GM15510 (cell line): ENCODE data around the gene ARHGAP28.

Experiments used
- POLR2A ChIP-seq: IDR thresholded peaks from 3 replicates; pipeline ENCODE4 v1.6.1; 2011; ENCODE audit warnings: borderline replicate concordance; ENCODE audit not compliant: insufficient read length; ENCODE audit errors: extremely low read depth

Gene ARHGAP28

DNA sequence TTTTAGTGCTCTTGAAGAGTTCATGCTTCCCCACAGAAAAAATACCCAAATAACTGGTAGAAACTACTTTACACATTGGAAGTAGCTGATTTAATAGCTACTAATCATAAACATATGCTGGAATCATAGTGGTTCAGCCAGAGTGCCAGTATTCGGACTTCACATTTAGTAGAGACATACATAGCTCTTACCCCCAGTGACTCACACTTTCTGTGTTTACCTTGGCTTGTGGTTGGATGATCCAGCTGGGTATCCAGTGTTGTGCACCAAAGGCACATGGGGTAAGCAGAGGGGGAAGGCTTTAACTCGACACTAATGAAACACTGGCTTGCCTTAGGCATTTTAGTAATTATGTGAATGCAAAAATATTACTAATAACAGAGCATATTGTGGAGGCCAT is 18.1 kb downstream of the ARHGAP28 start:
- no peak for TF ChIP-seq POLR2A

- TF ChIP-seq POLR2A, result no peak
Observed at GRCh38 chr18:6748241-6748640, 18.7 kb downstream of the ARHGAP28 start.

- TF ChIP-seq POLR2A, result no peak
Observed at GRCh38 chr18:6750411-6750810, 20.9 kb downstream of the ARHGAP28 start.

- no peak for TF ChIP-seq POLR2A
Observed at GRCh38 chr18:6751222-6751621, 21.7 kb downstream of the ARHGAP28 start.

DNA sequence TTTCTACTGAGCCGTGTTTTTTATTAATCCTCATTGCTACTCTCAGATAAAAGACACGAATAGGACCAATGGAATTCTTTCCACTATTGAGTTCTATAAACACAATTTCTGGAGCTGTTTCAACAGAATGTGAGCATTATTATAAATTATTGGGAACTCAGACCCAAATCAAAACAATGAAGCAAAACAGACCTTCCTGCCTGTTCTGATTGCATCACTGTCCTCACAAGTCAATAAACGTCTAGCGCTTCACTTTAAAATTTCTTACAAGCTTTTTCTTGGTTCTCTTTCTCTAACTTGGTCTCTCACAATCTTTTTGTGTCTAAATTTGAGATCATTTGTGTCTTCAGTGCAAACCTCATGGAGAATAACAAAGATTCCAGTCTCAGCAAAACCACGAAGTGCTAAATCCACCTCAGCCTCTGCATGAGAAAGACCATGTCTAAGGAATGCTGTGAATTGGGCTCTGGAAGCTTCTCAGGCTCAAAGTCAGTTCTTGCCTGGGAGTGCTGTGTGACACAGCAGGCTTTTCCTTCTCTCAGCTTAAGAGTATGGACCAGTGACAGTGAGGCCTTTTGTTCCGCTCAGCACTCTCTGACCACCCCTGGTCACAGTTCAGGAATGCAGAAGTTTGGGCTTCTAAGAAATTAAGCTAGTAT is 22.8 kb downstream of the ARHGAP28 start:
- no peak for TF ChIP-seq POLR2A

DNA sequence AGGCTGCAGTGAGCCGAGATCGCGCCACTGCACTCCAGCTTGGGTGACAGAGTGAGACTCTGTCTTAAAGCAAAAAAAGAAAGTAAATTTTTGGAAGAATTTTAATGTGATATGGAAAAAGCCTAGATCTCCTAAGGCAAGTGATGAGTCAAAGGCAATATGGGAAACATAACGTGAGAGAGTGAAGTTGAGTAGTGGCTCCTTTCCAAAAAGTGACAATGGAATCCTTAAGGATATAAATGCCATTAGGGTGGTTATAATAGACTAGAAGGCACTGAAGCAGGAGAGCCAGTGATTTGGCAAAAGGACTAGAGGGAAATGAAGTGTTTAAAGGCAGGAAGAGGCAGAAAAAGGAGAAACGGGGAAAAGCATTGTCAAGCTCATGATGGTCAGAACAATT is 25.6 kb downstream of the ARHGAP28 start:
- TF ChIP-seq POLR2A, result no peak

DNA sequence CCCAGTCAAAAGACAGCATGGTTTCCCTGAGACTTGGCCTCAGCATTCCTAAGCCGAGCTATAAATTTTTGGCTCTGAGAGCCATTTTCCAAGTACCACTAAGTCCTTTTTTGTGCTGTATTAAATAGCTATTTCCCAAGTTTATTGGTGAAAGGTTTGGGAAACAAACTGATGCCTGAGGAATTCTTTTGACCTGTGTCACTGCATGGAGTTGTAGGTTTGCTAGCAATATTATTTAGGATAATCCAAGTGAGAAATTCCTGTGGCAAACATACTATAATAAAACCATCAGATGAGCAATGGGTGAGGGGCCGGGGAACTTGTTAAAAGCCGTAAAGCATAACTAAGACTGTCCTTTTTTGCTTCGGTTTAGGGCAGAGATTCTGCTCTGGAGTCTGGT is 28.4 kb downstream of the ARHGAP28 start:
- no peak for TF ChIP-seq POLR2A

GRCh38 chr18:6759579-6759978 is 30.1 kb downstream of the ARHGAP28 start:
- no peak for TF ChIP-seq POLR2A

DNA sequence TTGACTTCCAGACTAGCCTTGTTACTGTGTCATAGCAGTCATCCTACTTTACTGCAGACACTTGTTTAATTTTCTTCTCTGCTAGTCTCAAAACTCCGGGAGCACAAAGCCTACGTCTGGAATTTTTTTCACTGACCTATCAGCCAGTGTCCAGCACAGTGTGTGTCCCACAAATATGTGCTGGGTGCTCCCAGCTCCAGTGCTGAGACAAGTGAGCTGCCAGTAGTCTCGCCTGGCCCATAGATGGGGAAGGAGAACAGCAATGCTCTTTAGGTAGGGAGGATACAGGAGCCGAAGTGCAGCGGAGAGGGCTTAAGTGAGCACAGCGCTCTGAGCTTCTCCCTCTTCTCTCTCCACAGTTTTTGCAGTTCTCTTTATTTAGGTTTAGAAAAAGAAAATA is 34.0 kb downstream of the ARHGAP28 start:
- TF ChIP-seq POLR2A, result no peak

GRCh38 chr18:6764382-6764781 is 34.9 kb downstream of the ARHGAP28 start:
- no peak for TF ChIP-seq POLR2A

DNA sequence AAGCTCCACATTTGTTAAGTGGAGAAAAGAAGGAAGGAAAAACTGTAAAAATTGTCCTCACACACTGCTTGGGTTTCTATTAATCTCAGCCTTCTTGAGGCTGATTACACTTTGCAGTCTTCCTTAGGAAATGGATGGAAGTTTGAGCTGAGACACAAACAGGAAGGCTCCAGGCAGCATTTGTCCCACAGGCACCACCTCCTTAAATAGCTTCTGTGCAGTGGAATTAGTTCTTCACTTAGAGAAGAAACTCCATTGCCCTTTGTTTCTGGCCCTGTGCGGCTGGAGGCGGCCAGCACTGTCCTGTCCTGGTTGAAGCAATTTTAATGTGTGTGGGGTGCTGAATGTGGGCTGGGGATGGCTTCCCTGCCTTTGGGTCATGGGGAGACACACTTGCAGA is 44.3 kb downstream of the ARHGAP28 start:
- TF ChIP-seq POLR2A, result no peak

- no peak for TF ChIP-seq POLR2A
Observed at GRCh38 chr18:6775237-6775636, 45.7 kb downstream of the ARHGAP28 start.

DNA sequence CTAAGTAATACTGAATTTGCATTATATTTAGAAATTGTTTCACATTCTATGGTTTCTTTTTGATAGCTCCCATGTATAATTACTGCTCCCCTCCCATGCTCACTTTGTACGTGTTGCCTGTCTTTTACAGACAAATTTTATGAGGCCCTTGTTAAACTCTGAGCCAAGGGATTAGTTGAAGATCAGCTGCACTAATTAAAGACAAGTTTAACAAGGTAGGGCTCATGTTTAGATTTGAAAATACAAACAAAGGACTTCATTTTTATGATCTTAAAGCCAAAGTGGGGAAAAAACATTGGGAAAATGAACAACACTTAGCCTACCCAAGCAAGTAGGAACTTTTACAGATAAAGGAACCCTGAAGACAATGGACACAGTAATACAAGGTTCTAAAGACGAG is 46.2 kb downstream of the ARHGAP28 start:
- no peak for TF ChIP-seq POLR2A

DNA sequence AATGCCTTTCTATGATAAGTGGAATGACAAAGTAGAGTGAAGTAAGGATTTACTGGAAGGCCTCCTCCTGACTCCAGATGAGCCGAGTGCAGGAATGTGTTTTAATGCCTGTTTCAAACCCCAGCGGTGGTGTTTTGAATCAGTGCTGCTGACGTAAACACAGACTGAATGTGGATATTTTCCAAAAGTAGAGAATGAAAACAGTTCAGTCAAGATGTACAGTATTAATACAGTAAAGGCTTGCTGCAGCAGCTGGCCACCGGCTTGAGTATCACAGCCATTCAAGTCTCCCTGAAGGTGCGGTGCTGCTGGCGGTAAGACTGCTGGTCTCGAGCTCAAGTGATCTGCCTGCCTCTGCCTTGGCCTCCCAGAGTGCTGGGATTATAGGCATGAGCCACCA is 46.7 kb downstream of the ARHGAP28 start:
- no peak for TF ChIP-seq POLR2A

DNA sequence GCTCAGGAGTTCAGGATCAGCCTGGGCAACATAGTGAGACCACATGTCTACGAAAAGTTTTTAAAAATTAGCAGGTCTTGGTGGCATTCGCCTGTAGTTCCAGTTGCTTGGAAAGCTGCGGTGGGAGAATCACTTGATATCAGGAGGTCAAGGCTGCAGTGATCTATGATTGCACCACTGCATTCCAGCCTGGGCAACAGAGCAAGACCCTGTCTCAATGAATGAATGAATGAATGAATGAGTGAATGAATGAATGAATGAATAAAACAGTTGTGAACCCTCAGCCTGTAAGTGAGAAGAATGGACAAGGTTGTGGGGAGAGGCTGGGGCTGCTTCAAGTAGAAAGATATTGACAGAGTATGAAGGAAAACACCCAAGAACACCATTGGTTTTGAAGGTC is 48.0 kb downstream of the ARHGAP28 start:
- TF ChIP-seq POLR2A, result no peak

GRCh38 chr18:6778459-6779247 is 49.1 kb downstream of the ARHGAP28 start:
- no peak for TF ChIP-seq POLR2A
